Endothelial cell of umbilical vein (primary cell): ENCODE measurements around the gene CLRN3. TPM values are rescaled to one million over a fixed set of nuclear protein-coding genes. Genes with fewer than 3 reads are reported as not detected.

Experiments used
- BruUV-seq: library from RNA; stranded (reverse); fragments of 400-500 nt; replicated peaks from 2 replicates; lab custom pipeline; 2021; lab: Mats Ljungman, UMichigan
- CTCF ChIA-PET: fragments of 300-600, 350-600 bp; sonication (Branson Sonifier 250); formaldehyde crosslinking; loops from one replicate; lab custom pipeline; 2021; ENCODE audit warnings: antibody characterized with exemption, inconsistent platforms; lab: Charles Lee
- POLR2A ChIA-PET: fragments of 300-600, 350-600 bp; sonication (Branson Sonifier 250); formaldehyde crosslinking; loops from one replicate; lab custom pipeline; 2021; ENCODE audit warnings: antibody characterized with exemption, inconsistent platforms; lab: Charles Lee
- DNase-seq: peaks from one replicate; pipeline ENCODE4 v3.0.0-alpha.2; 2011; ENCODE audit warnings: low read depth, low spot score
- FAIRE-seq: peaks from 2 replicates; lab custom pipeline; 2011; peaks lifted over from hg19 to GRCh38; lab: Jason Lieb, UNC
- H2AFZ ChIP-seq: 2 replicates; pipeline ENCODE4 v1.6.0; 2012; ENCODE audit warnings: low read depth, low read length, control low read depth, inconsistent platforms
- H3K27ac ChIP-seq: 2 replicates; pipeline ENCODE4 v1.5.1; 2011; ENCODE audit warnings: low read depth, mild to moderate bottlenecking, control low read depth, low read length, moderate library complexity; ENCODE audit not compliant: insufficient read depth
- H3K27me3 ChIP-seq, 2 experiments: 2 replicates each; pipeline versions ENCODE4 v1.6.0 to v1.6.1; 2011; ENCODE audit warnings: low read length in 2 of 2, mixed read lengths in 1 of 2; ENCODE audit not compliant: control insufficient read depth in 2 of 2, insufficient read depth in 2 of 2
- H3K36me3 ChIP-seq, 2 experiments: 2 replicates in 1 of 2; 3 replicates in 1 of 2; pipeline ENCODE4 v1.5.1; 2011; ENCODE audit warnings: low read length in 2 of 2, mild to moderate bottlenecking in 1 of 2, moderate library complexity in 1 of 2; ENCODE audit not compliant: control insufficient read depth in 2 of 2, insufficient read depth in 2 of 2; ENCODE audit errors: extremely low read depth in 1 of 2
- H3K4me1 ChIP-seq: 3 replicates; pipeline ENCODE4 v1.5.1; 2011; ENCODE audit warnings: mild to moderate bottlenecking, low read length; ENCODE audit not compliant: control insufficient read depth, insufficient read depth; ENCODE audit errors: extremely low read depth
- H3K4me2 ChIP-seq: 2 replicates; pipeline ENCODE4 v1.6.1; 2011; ENCODE audit warnings: low read length, control low read depth, mixed read lengths; ENCODE audit not compliant: insufficient read depth
- H3K4me3 ChIP-seq, 3 experiments: fragments of 200-600 bp in 1 of 3; sonication (generic), shearing (Covaris generic) in 1 of 3; replicated peaks in 1 of 3; 2 replicates each; pipeline ENCODE4 v1.5.1; 2011 to 2016; ENCODE audit warnings: control low read depth in 3 of 3, low read length in 3 of 3, mild to moderate bottlenecking in 2 of 3, inconsistent platforms in 1 of 3, low read depth in 1 of 3, moderate library complexity in 1 of 3; ENCODE audit not compliant: insufficient read depth in 1 of 3
- H3K79me2 ChIP-seq: 2 replicates; pipeline ENCODE4 v1.6.0; 2012; ENCODE audit warnings: low read length, inconsistent platforms; ENCODE audit not compliant: control insufficient read depth, insufficient read depth
- H3K9ac ChIP-seq: replicated peaks from 2 replicates; pipeline ENCODE3; 2011; ENCODE audit warnings: low read length, control low read depth; ENCODE audit not compliant: insufficient read depth; ENCODE audit errors: extremely low read depth
- H3K9me1 ChIP-seq: replicated peaks from 3 replicates; pipeline ENCODE4 v1.6.0; 2011; ENCODE audit warnings: mild to moderate bottlenecking, low read length; ENCODE audit not compliant: control insufficient read depth, insufficient read depth; ENCODE audit errors: extremely low read depth
- H3K9me3 ChIP-seq: replicated peaks from 2 replicates; pipeline ENCODE4 v1.5.1; 2012; ENCODE audit warnings: low read length, inconsistent platforms; ENCODE audit not compliant: control insufficient read depth, insufficient read depth
- H4K20me1 ChIP-seq: replicated peaks from 2 replicates; pipeline ENCODE3; 2011; ENCODE audit warnings: mild to moderate bottlenecking, low read length; ENCODE audit not compliant: control insufficient read depth, insufficient read depth; ENCODE audit errors: extremely low read depth
- EZH2 ChIP-seq: IDR thresholded peaks from 2 replicates; pipeline ENCODE4 v1.6.1; 2012; ENCODE audit warnings: borderline replicate concordance, low read depth, mild to moderate bottlenecking, moderate library complexity, low read length, inconsistent platforms; ENCODE audit not compliant: severe bottlenecking
- FOS ChIP-seq: IDR thresholded peaks from 2 replicates; pipeline ENCODE4 v1.6.1; 2011; ENCODE audit warnings: mild to moderate bottlenecking, low read length, moderate library complexity, borderline replicate concordance; ENCODE audit not compliant: insufficient read depth
- GATA2 ChIP-seq: IDR thresholded peaks from 2 replicates; pipeline ENCODE4 v1.7.0; 2011; ENCODE audit warnings: low read depth, mild to moderate bottlenecking, moderate library complexity, mixed read lengths, low read length; ENCODE audit not compliant: insufficient read length, insufficient read depth
- JUN ChIP-seq: IDR thresholded peaks from 2 replicates; pipeline ENCODE4 v1.6.1; 2011; ENCODE audit warnings: borderline replicate concordance, low read depth; ENCODE audit not compliant: insufficient read length, insufficient read depth
- MYC ChIP-seq: IDR thresholded peaks from one replicate; pipeline ENCODE4 v1.6.1; 2011; ENCODE audit warnings: mild to moderate bottlenecking, low read depth, low read length
- POLR2A ChIP-seq: IDR thresholded peaks from 2 replicates; pipeline ENCODE4 v1.6.1; 2012; ENCODE audit warnings: low read depth, mild to moderate bottlenecking, control low read depth, low read length
- POLR2AphosphoS5 ChIP-seq: IDR thresholded peaks from 2 replicates; pipeline ENCODE4 v1.6.1; 2012; ENCODE audit warnings: low read depth, mild to moderate bottlenecking, control low read depth, low read length, moderate library complexity; ENCODE audit not compliant: insufficient read depth
- dilution Hi-C: fragments of 300-500 bp; cut with MboI; formaldehyde crosslinking; loops from one replicate; pipeline ENCODE4 v1.15.0; 2019; ENCODE audit warnings: low sequenced_read_pairs; ENCODE audit not compliant: extremely low pct_ligation_motif_present
- intact Hi-C: fragments of 100-400 bp; cut with micrococcal nuclease; formaldehyde crosslinking; loops from one replicate; pipeline ENCODE4 v1.10.0; 2022
- polyA plus RNA-seq, 4 experiments: library from polyadenylated mRNA; depleted of rRNA in 3 of 4; stranded (reverse) in 3 of 4; unstranded in 1 of 4; fragments of >200 nt; gene quantifications; 2 replicates each; pipeline versions ENCODE4 v1.2.1 to v1.2.3, GENCODE V29; 2011 to 2012; ENCODE audit warnings: missing spikeins in 1 of 4
- total RNA-seq: library from RNA; stranded (reverse); gene quantifications from 2 replicates; pipeline ENCODE4 v1.2.3, GENCODE V29; 2021
- TF ChIP-seq, protein P1 (sequence below): IDR thresholded peaks from 2 replicates; pipeline ENCODE4 v1.6.1; 2011; ENCODE audit not compliant: insufficient read depth, insufficient read length
- TF ChIP-seq, protein P2 (sequence below), 2 donors: IDR thresholded peaks; 1 replicate in 1 of 2; 2 replicates in 1 of 2; pipeline ENCODE4 v1.5.1; 2011; ENCODE audit warnings: low read length in 2 of 2, mild to moderate bottlenecking in 2 of 2, moderate library complexity in 2 of 2, control low read depth in 1 of 2, inconsistent platforms in 1 of 2, low read depth in 1 of 2; ENCODE audit not compliant: insufficient read depth in 1 of 2; ENCODE audit errors: extremely low read depth in 1 of 2

CLRN3 gene
- total and polyA plus RNA-seq, 2 donors (not counting 3 experiments of a cell fraction or from before 2014, with no cell fraction given): 0.07 TPM; not detected in 1

- Histone ChIP-seq H3K27ac (no peak overlapping the region), H4K20me1 (no peaks in the 10 kb centered on the region), H3K4me2 (no peak overlapping the region), H3K9me3 (no peaks in the 10 kb centered on the region), H3K4me1 (peaks cover 20% of the 10 kb centered on the region), H3K79me2 (peaks cover 24% of the 10 kb centered on the region), H3K9ac (no peak overlapping the region), H3K36me3 (peaks cover 0 to 3% of the 10 kb centered on the region in 2 experiments), H3K9me1 (no peaks in the 10 kb centered on the region), H3K4me3 (no peak overlapping the region), H3K27me3 (no peaks in the 10 kb centered on the region), H2AFZ (no peak overlapping the region)
- intact Hi-C loops (no loop called here), dilution Hi-C loops (no loop called here)
- BruUV-seq: no TSS peak
- ChIA-PET CTCF (interaction anchor here (0.9 kb wide), 1 partner anchor 158 kb away, joined by 3 read pairs; no protein-coding TSS in a partner anchor), POLR2A (no interaction called here)
- DNase-seq: no peak
- no peak for FAIRE-seq
- no peak for TF ChIP-seq JUN
- TF ChIP-seq EZH2: no peak
- TF ChIP-seq, protein P1, sequence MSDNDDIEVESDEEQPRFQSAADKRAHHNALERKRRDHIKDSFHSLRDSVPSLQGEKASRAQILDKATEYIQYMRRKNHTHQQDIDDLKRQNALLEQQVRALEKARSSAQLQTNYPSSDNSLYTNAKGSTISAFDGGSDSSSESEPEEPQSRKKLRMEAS: no peak
- no peak for TF ChIP-seq GATA2
- TF ChIP-seq POLR2A: no peak
- no peak for TF ChIP-seq POLR2AphosphoS5
- TF ChIP-seq FOS: no peak
- no peak for TF ChIP-seq MYC
- TF ChIP-seq, protein P2, sequence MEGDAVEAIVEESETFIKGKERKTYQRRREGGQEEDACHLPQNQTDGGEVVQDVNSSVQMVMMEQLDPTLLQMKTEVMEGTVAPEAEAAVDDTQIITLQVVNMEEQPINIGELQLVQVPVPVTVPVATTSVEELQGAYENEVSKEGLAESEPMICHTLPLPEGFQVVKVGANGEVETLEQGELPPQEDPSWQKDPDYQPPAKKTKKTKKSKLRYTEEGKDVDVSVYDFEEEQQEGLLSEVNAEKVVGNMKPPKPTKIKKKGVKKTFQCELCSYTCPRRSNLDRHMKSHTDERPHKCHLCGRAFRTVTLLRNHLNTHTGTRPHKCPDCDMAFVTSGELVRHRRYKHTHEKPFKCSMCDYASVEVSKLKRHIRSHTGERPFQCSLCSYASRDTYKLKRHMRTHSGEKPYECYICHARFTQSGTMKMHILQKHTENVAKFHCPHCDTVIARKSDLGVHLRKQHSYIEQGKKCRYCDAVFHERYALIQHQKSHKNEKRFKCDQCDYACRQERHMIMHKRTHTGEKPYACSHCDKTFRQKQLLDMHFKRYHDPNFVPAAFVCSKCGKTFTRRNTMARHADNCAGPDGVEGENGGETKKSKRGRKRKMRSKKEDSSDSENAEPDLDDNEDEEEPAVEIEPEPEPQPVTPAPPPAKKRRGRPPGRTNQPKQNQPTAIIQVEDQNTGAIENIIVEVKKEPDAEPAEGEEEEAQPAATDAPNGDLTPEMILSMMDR (IDR thresholded peaks at IDR 0.05; ENCODE audit: extremely low read depth in 1 of 2, insufficient read depth in 1 of 2, low read depth in 1 of 2, low read length in 2 of 2): no peak
These were observed 18.6 kb upstream of the CLRN3 start for GRCh38 chr10:127911218-127911866.
